Measurements from ENCODE around the gene C12orf76.
"Not testable (repeated sequence)": the region's sequence is repeated elsewhere in the genome, so short reads cannot be mapped to it uniquely, and the experiment has no call there.

Gene C12orf76

GRCh38 chr12:110065540-110065939, 17.2 kb upstream of the C12orf76 start:
- no peak for DNase-seq (ENCODE audit: low spot score)

- DNase-seq (ENCODE audit: low spot score), result no peak
Observed at GRCh38 chr12:110062241-110062640, 13.9 kb upstream of the C12orf76 start.

- no peak for DNase-seq (ENCODE audit: low spot score)
Observed at GRCh38 chr12:110059651-110060000, 11.3 kb upstream of the C12orf76 start.

- DNase-seq (ENCODE audit: low spot score), result no peak
Observed at GRCh38 chr12:110058875-110059615, 10.7 kb upstream of the C12orf76 start.

- not testable (repeated sequence) for DNase-seq (ENCODE audit: low spot score)
Observed at GRCh38 chr12:110056643-110057042, 8.3 kb upstream of the C12orf76 start.

- not testable (repeated sequence) for DNase-seq (ENCODE audit: low spot score)
Observed at GRCh38 chr12:110055375-110056352, 7.3 kb upstream of the C12orf76 start.

GRCh38 chr12:110050927-110051326, 2.6 kb upstream of the C12orf76 start:
- no peak for DNase-seq (ENCODE audit: low spot score)

GRCh38 chr12:110049666-110050065, 1.3 kb upstream of the C12orf76 start:
- not testable (repeated sequence) for DNase-seq (ENCODE audit: low spot score)

GRCh38 chr12:110049034-110049433, 712 bp upstream of the C12orf76 start:
- DNase-seq (ENCODE audit: low spot score), result not testable (repeated sequence)

- no peak for DNase-seq (ENCODE audit: low spot score)
Observed at GRCh38 chr12:110047297-110047940, 903 bp downstream of the C12orf76 start.

- DNase-seq (ENCODE audit: low spot score), result no peak
Observed at GRCh38 chr12:110046451-110047187, 1.7 kb downstream of the C12orf76 start.

- DNase-seq (ENCODE audit: low spot score), result no peak
Observed at GRCh38 chr12:110042264-110042663, 6.1 kb downstream of the C12orf76 start.

- no peak for DNase-seq (ENCODE audit: low spot score)
Observed at GRCh38 chr12:110039085-110039807, 9.1 kb downstream of the C12orf76 start.

GRCh38 chr12:110038741-110039084, 9.6 kb downstream of the C12orf76 start:
- DNase-seq (ENCODE audit: low spot score), result no peak

GRCh38 chr12:110037315-110037714, 11.0 kb downstream of the C12orf76 start:
- no peak for DNase-seq (ENCODE audit: low spot score)

- DNase-seq (ENCODE audit: low spot score), result no peak
Observed at GRCh38 chr12:110035534-110036104, 12.7 kb downstream of the C12orf76 start.

- no peak for DNase-seq (ENCODE audit: low spot score)
Observed at GRCh38 chr12:110033888-110034287, 14.4 kb downstream of the C12orf76 start.

GRCh38 chr12:110029290-110029815, 19.0 kb downstream of the C12orf76 start:
- no peak for DNase-seq (ENCODE audit: low spot score)

- no peak for DNase-seq (ENCODE audit: low spot score)
Observed at GRCh38 chr12:110028323-110028722, 20.0 kb downstream of the C12orf76 start.

GRCh38 chr12:110024051-110024450, 24.3 kb downstream of the C12orf76 start:
- DNase-seq (ENCODE audit: low spot score), result no peak

Data from SK-N-DZ (cell line).